22Rv1 (cell line): Measurements from ENCODE around the gene SRSF12.

Experiments
- CTCF ChIP-seq: fragments of 450-650 bp; IDR thresholded peaks from 2 replicates; pipeline ENCODE4 v1.5.1; 2017; ENCODE audit warnings: mild to moderate bottlenecking
- ZFX ChIP-seq: fragments of 450-650 bp; IDR thresholded peaks from 2 replicates; pipeline ENCODE4 v1.6.1; 2017; ENCODE audit warnings: antibody characterized with exemption, borderline replicate concordance

- TF ChIP-seq CTCF (no peak), ZFX (no peak)
Observed at GRCh38 chr6:89134723-89135122, 16.9 kb upstream of the SRSF12 start.
